ENCODE data around the gene NUP35.
"Not testable (repeated sequence)": the region's sequence is repeated elsewhere in the genome, so short reads cannot be mapped to it uniquely, and the experiment has no call there.

Gene NUP35

DNA sequence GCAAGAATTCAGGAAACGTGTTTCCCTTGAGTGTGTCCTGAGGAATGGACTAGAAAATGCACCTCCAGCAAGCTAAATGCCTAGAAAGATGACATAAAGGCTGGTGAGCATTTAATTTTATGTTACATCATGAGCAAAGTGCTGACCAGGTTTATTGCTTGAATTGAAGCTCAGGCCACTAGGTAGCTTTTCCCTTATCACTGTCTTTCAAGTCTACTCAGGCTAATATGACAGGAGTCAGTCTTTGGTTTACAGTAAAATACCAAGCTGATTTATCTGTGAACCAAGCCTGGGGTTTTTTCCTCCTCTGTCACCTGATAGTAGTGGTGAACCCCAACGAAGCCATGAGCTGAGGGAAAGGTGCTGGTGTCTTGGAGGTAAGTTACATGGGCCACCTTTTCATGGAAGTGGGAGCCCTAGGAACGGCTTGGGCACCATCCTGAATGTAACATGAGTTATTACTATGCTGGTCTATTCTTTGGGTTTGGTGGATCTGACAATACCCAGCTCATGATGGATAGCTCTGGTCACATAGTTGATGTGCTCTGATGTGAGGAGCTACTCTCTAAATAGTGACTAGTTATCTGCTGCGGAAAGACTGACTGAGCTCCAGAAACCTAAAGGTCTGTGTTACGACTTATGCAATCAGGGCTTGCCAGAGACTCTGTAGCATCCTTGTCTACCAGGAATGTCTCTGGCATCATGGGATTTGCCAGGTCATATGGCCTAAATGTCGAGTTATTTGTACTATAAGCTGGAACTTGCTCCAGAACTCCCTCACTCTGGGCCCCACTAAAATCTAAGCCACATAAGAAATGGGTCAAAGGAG lies 39.8 kb downstream of the NUP35 start:
- H3K36me3 ChIP-seq (ENCODE audit: insufficient read depth, low read length): peaks cover 8% of the 10 kb centered on the region; the same call in 1 of the 2 replicates
- peaks cover 3% of the 10 kb centered on the region; the same call in 1 of the 2 replicates for H3K4me1 ChIP-seq (ENCODE audit: insufficient read depth, low read length)
- no peak overlapping the region for H3K9ac ChIP-seq (ENCODE audit: low read depth, low read length)
- H3K9me3 ChIP-seq (ENCODE audit: control insufficient read depth, insufficient read depth, low read length): no peaks in the 10 kb centered on the region

GRCh38 chr2:183164650-183165015 lies 40.4 kb downstream of the NUP35 start:
- Histone ChIP-seq H3K4me1 (ENCODE audit: insufficient read depth, low read length) (peaks cover 3% of the 10 kb centered on the region; the same call in 1 of the 2 replicates), H3K36me3 (ENCODE audit: insufficient read depth, low read length) (peaks cover 8% of the 10 kb centered on the region; the same call in 1 of the 2 replicates), H3K9me3 (ENCODE audit: control insufficient read depth, insufficient read depth, low read length) (no peaks in the 10 kb centered on the region), H3K9ac (ENCODE audit: low read depth, low read length) (no peak overlapping the region)

DNA sequence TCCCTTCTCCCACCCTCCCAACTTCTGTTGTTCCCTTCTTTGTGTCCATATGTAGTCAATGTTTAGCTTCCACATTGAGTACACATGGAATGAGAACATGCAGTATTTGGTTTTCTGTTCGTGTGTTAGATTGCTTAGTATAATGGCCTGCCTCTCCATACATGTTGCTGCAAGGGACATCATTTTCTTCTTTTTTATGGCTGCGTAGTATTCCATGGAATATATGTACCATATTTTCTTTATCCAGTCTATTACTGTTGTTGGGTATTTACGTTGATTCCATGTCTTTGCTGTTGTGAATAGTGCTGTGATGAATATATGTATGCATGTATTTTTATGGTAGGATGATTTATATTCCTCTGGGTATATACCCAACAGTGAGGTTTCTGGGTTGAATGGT lies 42.0 kb downstream of the NUP35 start:
- no peaks in the 10 kb centered on the region for H3K4me1 ChIP-seq (ENCODE audit: insufficient read depth, low read length)
- no peak overlapping the region for H3K9ac ChIP-seq (ENCODE audit: low read depth, low read length)
- H3K36me3 ChIP-seq (ENCODE audit: insufficient read depth, low read length): peaks cover 8% of the 10 kb centered on the region; the same call in 1 of the 2 replicates
- no peaks in the 10 kb centered on the region for H3K9me3 ChIP-seq (ENCODE audit: control insufficient read depth, insufficient read depth, low read length)

- H3K9ac ChIP-seq (ENCODE audit: low read depth, low read length); H3K9me3 ChIP-seq (ENCODE audit: control insufficient read depth, insufficient read depth, low read length); H3K4me1 ChIP-seq (ENCODE audit: insufficient read depth, low read length); H3K36me3 ChIP-seq (ENCODE audit: insufficient read depth, low read length): not testable (repeated sequence)
These were observed 42.7 kb downstream of the NUP35 start for GRCh38 chr2:183166976-183167375.

GRCh38 chr2:183172220-183172887 lies 48.1 kb downstream of the NUP35 start:
- H3K9me3 ChIP-seq (ENCODE audit: control insufficient read depth, insufficient read depth, low read length): no peaks in the 10 kb centered on the region
- no peaks in the 10 kb centered on the region for H3K36me3 ChIP-seq (ENCODE audit: insufficient read depth, low read length)
- no peaks in the 10 kb centered on the region for H3K4me1 ChIP-seq (ENCODE audit: insufficient read depth, low read length)
- H3K9ac ChIP-seq (ENCODE audit: low read depth, low read length): no peak overlapping the region

- Histone ChIP-seq H3K9ac (ENCODE audit: low read depth, low read length) (no peak overlapping the region), H3K4me1 (ENCODE audit: insufficient read depth, low read length) (no peaks in the 10 kb centered on the region), H3K36me3 (ENCODE audit: insufficient read depth, low read length) (peaks cover 4% of the 10 kb centered on the region), H3K9me3 (ENCODE audit: control insufficient read depth, insufficient read depth, low read length) (peaks cover 8% of the 10 kb centered on the region; the same call in 1 of the 2 replicates)
These were observed 54.9 kb downstream of the NUP35 start for GRCh38 chr2:183179156-183179555.

DNA sequence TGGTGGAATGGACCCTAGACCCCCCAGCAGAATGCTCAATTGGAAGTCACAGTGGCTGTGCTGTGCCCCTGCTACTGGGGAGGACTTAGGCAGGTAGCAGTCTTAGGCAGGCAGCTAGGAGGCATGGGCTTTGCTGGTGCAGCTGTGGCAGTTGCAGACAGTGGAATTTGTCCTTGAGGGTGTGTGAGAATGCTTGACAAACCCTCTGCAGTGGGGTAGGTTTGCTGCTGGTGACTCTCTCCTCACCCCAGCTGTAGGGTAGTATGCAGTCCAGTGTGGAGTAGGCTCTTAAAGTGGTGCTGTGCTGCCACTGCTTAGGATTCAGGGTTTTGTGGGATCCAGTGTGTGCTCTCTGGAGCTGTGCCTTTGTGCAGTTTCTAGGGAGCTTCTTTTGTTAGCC lies 61.3 kb downstream of the NUP35 start:
- H3K36me3 ChIP-seq (ENCODE audit: insufficient read depth, low read length): no peaks in the 10 kb centered on the region; the same call in 1 of the 2 replicates
- H3K4me1 ChIP-seq (ENCODE audit: insufficient read depth, low read length): no peaks in the 10 kb centered on the region
- peaks cover 8% of the 10 kb centered on the region; the same call in 1 of the 2 replicates for H3K9me3 ChIP-seq (ENCODE audit: control insufficient read depth, insufficient read depth, low read length)
- no peak overlapping the region for H3K9ac ChIP-seq (ENCODE audit: low read depth, low read length)

DNA sequence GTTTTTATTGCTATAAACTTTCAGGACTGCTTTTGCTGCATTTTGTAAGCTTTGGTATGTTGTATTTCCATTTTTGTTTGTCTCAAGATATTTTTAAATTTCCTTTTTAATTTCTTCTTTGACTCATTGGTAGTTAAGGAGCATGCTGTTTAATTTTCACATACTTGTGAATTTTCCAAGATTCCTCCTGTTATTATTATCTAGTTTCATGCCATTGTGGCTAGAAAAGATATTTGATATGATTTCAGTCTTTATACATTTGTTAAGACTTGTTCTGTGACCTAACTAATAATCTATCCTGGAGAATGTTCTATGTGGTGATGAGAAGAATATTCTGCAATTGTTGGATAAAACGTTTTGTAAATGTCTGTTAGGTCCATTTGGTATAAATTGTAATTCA lies 62.1 kb downstream of the NUP35 start:
- Histone ChIP-seq H3K36me3 (ENCODE audit: insufficient read depth, low read length) (no peaks in the 10 kb centered on the region; the same call in 1 of the 2 replicates), H3K4me1 (ENCODE audit: insufficient read depth, low read length) (no peaks in the 10 kb centered on the region)

DNA sequence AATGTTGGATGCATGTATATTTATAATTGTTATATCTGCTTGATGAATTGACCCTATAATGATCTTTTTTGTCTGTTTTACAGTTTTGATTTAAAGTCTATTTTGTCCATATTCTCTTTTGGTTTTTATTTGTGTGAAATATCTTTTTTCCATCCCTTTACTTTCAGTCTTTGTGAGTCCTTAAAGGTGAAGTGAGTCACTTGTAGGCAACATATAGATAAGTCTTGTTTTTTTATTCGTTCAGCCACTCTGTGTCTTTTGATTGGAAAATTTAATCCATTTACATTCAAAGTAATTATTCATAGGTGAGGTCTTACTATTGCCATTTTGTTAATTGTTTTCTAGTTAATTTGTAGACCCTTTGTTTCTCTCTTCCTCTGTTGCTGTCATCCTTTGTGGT lies 62.5 kb downstream of the NUP35 start:
- Histone ChIP-seq H3K36me3 (ENCODE audit: insufficient read depth, low read length) (no peaks in the 10 kb centered on the region; the same call in 1 of the 2 replicates), H3K9ac (ENCODE audit: low read depth, low read length) (no peak overlapping the region), H3K4me1 (ENCODE audit: insufficient read depth, low read length) (no peaks in the 10 kb centered on the region), H3K9me3 (ENCODE audit: control insufficient read depth, insufficient read depth, low read length) (peaks cover 8% of the 10 kb centered on the region; the same call in 1 of the 2 replicates)

More for the DNA sequence above, 62.1 kb downstream of the NUP35 start:
- Histone ChIP-seq H3K9me3 (ENCODE audit: control insufficient read depth, insufficient read depth, low read length) (peaks cover 8% of the 10 kb centered on the region; the same call in 1 of the 2 replicates), H3K9ac (ENCODE audit: low read depth, low read length) (no peak overlapping the region)

DNA sequence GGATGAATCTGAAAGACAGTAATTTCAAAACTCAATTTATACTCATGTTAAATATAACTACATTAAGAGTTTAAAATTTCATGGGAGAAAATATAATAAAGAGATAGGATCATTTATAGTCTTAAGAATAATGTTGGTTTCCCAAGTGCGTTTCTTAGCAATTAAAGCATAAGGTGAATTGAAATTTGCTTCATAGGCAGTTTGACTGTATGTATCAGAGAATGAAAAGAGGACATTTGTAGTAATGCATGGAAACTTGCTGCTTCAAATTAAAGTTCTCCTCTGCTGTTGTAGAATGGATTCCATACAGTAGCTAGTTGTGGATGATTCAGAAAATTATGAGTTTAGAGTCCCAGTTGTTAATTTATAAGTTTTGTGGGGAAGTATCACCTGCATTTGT lies 68.1 kb downstream of the NUP35 start:
- peaks cover 3% of the 10 kb centered on the region; the same call in 1 of the 2 replicates for H3K36me3 ChIP-seq (ENCODE audit: insufficient read depth, low read length)
- H3K9me3 ChIP-seq (ENCODE audit: control insufficient read depth, insufficient read depth, low read length): no peaks in the 10 kb centered on the region
- no peaks in the 10 kb centered on the region for H3K4me1 ChIP-seq (ENCODE audit: insufficient read depth, low read length)
- no peak overlapping the region for H3K9ac ChIP-seq (ENCODE audit: low read depth, low read length)

- no peak overlapping the region for H3K9ac ChIP-seq (ENCODE audit: low read depth, low read length)
- H3K36me3 ChIP-seq (ENCODE audit: insufficient read depth, low read length): peaks cover 3% of the 10 kb centered on the region; the same call in 1 of the 2 replicates
- H3K4me1 ChIP-seq (ENCODE audit: insufficient read depth, low read length): no peaks in the 10 kb centered on the region
- no peaks in the 10 kb centered on the region for H3K9me3 ChIP-seq (ENCODE audit: control insufficient read depth, insufficient read depth, low read length)
These were observed 69.7 kb downstream of the NUP35 start for GRCh38 chr2:183193904-183194303.

- H3K9me3 ChIP-seq (ENCODE audit: control insufficient read depth, insufficient read depth, low read length): no peaks in the 10 kb centered on the region
- no peaks in the 10 kb centered on the region for H3K4me1 ChIP-seq (ENCODE audit: insufficient read depth, low read length)
- H3K36me3 ChIP-seq (ENCODE audit: insufficient read depth, low read length): 0 out of 2 replicates have a peak, but pooled peaks cover 3% of the 10 kb centered on the region
- no peak overlapping the region for H3K9ac ChIP-seq (ENCODE audit: low read depth, low read length)
These were observed 71.2 kb downstream of the NUP35 start for GRCh38 chr2:183195397-183195796.

DNA sequence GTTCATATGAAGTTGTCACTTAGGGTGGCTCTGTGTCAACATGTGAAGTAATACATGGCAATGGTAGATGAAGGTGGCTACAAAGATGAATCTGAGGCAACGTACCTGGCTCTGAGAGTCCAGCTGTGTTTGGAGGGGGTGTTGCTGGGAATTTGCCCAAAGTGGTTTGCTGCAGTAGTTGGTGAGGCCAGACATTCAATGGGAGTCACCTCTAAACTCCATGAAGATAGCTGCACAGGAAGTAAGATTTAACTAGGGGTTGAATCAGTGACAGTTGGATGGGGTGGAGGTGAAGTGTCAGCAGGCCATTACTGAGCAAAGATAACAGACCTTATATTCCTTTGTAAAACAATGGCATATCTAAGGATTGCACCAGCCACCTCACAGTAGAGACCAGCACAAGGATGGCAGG lies 71.8 kb downstream of the NUP35 start:
- Histone ChIP-seq H3K9ac (ENCODE audit: low read depth, low read length) (no peak overlapping the region), H3K4me1 (ENCODE audit: insufficient read depth, low read length) (no peaks in the 10 kb centered on the region), H3K36me3 (ENCODE audit: insufficient read depth, low read length) (0 out of 2 replicates have a peak, but pooled peaks cover 3% of the 10 kb centered on the region), H3K9me3 (ENCODE audit: control insufficient read depth, insufficient read depth, low read length) (no peaks in the 10 kb centered on the region)

GRCh38 chr2:183204397-183204796 lies 80.2 kb downstream of the NUP35 start:
- Histone ChIP-seq H3K9ac (ENCODE audit: low read depth, low read length) (no peak overlapping the region), H3K9me3 (ENCODE audit: control insufficient read depth, insufficient read depth, low read length) (no peaks in the 10 kb centered on the region), H3K36me3 (ENCODE audit: insufficient read depth, low read length) (no peaks in the 10 kb centered on the region)

More at GRCh38 chr2:183204397-183204796, 80.2 kb downstream of the NUP35 start:
- peaks cover 4% of the 10 kb centered on the region; the same call in 1 of the 2 replicates for H3K4me1 ChIP-seq (ENCODE audit: insufficient read depth, low read length)
